ENCODE results near the gene ITPK1.

Gene ITPK1

DNA sequence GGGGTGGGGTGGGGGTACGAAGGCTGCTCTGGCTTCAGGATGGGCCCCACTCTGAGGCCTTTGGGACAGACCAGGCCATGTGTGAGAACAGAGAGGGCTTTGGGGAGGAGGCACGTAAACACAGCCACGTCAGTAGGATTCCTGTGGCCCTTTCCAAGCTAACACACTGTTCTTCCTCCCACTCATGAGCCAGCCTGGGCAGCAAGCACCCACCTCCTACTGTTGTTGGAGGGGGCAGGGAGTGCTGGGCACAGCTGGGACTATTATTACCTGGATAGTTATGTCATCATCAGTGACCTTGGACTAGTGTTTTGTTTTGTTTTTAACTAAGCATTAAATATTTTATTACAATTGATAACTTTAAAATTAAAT is 187.5 kb downstream of the ITPK1 start:
- no peaks in the 10 kb centered on the region for H3K36me3 ChIP-seq (replicated peaks; ENCODE audit: low read depth, low read length)
- no peak overlapping the region for H3K27ac ChIP-seq (ENCODE audit: low read length)
- H4K20me1 ChIP-seq (ENCODE audit: insufficient read depth, low read length) = no peaks in the 10 kb centered on the region
- H3K4me2 ChIP-seq (ENCODE audit: low read length) = no peak overlapping the region
- no peaks in the 10 kb centered on the region for H3K79me2 ChIP-seq (ENCODE audit: low read length)
- H2AFZ ChIP-seq (ENCODE audit: low read depth, low read length) = no peak overlapping the region
- peaks cover 5% of the 10 kb centered on the region; the same call in 1 of the 2 replicates for H3K27me3 ChIP-seq (ENCODE audit: low read depth, low read length)
- H3K9ac ChIP-seq (ENCODE audit: low read length) = no peak overlapping the region
- no peak overlapping the region for H3K4me3 ChIP-seq (ENCODE audit: low read length)
- peaks cover 8% of the 10 kb centered on the region for H3K4me1 ChIP-seq (ENCODE audit: low read length)
- TF ChIP-seq, protein P1, sequence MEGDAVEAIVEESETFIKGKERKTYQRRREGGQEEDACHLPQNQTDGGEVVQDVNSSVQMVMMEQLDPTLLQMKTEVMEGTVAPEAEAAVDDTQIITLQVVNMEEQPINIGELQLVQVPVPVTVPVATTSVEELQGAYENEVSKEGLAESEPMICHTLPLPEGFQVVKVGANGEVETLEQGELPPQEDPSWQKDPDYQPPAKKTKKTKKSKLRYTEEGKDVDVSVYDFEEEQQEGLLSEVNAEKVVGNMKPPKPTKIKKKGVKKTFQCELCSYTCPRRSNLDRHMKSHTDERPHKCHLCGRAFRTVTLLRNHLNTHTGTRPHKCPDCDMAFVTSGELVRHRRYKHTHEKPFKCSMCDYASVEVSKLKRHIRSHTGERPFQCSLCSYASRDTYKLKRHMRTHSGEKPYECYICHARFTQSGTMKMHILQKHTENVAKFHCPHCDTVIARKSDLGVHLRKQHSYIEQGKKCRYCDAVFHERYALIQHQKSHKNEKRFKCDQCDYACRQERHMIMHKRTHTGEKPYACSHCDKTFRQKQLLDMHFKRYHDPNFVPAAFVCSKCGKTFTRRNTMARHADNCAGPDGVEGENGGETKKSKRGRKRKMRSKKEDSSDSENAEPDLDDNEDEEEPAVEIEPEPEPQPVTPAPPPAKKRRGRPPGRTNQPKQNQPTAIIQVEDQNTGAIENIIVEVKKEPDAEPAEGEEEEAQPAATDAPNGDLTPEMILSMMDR (IDR thresholded peaks at IDR 0.05; ENCODE audit: low read depth, low read length) = no peak
- no peak for TF ChIP-seq EZH2phosphoT487 (IDR thresholded peaks at IDR 0.05; ENCODE audit: low read depth)
- no peaks in the 10 kb centered on the region for H3K9me3 ChIP-seq (ENCODE audit: insufficient read depth, low read length)

DNA sequence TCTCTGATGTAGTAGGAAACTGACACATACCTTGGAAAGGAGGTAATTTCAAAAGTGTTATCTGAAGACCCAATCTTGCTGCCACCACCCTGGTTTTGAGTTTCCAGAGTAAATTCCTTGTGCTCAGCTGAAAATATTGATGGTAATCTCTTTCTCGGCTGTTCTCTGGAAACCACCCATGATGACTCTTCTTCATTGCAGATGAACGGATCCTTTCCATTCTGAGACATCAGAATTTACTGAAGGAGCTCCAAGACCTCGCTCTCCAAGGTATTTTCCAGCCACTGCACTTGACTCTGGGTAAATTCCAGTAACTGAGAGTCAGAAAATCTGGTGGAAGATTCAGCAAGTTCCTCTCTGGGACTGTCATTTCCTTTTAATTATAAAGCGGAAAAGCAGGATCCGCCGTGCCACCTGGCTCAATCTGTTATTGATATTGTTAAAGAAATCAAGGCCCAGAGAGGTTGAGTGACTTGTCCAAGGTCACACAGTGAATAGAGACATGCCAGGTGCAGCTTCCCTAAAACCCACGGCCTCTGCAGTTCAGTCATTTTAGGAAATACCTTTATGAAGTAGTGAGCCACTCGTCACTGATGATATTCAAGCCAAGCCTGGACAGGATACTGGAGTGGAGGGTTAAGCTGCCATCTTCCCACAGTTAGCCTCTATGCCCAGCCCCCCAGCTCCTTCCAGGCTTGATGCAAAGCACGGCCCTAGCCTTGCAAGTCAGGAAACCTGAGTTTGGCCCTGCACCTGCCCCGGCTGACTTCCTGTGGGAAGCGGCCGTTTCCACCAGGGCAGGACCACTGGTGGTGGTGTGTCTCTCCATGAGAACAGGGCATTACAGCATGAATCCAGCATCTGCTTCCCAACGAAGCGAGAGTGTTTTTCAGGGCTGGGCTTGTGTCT is 188.1 kb downstream of the ITPK1 start:
- no peak overlapping the region for H3K4me3 ChIP-seq (ENCODE audit: low read length)
- no peak overlapping the region for H3K4me2 ChIP-seq (ENCODE audit: low read length)
- no peak for TF ChIP-seq EZH2phosphoT487 (IDR thresholded peaks at IDR 0.05; ENCODE audit: low read depth)
- TF ChIP-seq, protein P1 (IDR thresholded peaks at IDR 0.05; ENCODE audit: low read depth, low read length) = no peak
- H3K9ac ChIP-seq (ENCODE audit: low read length) = no peak overlapping the region
- no peaks in the 10 kb centered on the region for H3K9me3 ChIP-seq (ENCODE audit: insufficient read depth, low read length)
- H3K36me3 ChIP-seq (replicated peaks; ENCODE audit: low read depth, low read length) = no peaks in the 10 kb centered on the region
- H3K27me3 ChIP-seq (ENCODE audit: low read depth, low read length) = peaks cover 5% of the 10 kb centered on the region; the same call in 1 of the 2 replicates
- no peaks in the 10 kb centered on the region for H3K79me2 ChIP-seq (ENCODE audit: low read length)
- peaks cover 8% of the 10 kb centered on the region for H3K4me1 ChIP-seq (ENCODE audit: low read length)
- no peak overlapping the region for H2AFZ ChIP-seq (ENCODE audit: low read depth, low read length)
- H3K27ac ChIP-seq (ENCODE audit: low read length) = no peak overlapping the region
- H4K20me1 ChIP-seq (ENCODE audit: insufficient read depth, low read length) = no peaks in the 10 kb centered on the region

DNA sequence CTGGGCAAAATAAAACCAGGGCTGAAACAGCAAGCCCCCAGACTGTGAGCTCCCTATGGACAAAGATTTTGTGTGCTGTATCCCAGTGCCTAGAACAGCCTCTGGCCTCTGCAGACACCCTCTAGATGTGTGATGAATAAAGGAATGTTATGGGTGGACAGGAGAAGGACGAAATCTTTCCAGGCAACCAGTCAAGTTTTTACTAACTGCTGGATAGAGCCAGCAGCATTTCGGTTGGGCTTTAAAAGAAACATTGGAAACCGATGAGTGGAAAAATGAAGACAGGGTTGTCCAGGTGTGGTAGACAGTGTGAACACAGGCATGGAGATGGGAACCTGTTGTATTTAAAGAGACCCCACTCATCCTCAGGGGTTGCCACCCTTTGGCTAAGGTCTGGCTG is 188.8 kb downstream of the ITPK1 start:
- H3K27ac ChIP-seq (ENCODE audit: low read length) = no peak overlapping the region
- no peak for TF ChIP-seq EZH2phosphoT487 (IDR thresholded peaks at IDR 0.05; ENCODE audit: low read depth)
- TF ChIP-seq, protein P1 (IDR thresholded peaks at IDR 0.05; ENCODE audit: low read depth, low read length) = no peak
- peaks cover 5% of the 10 kb centered on the region; the same call in 1 of the 2 replicates for H3K27me3 ChIP-seq (ENCODE audit: low read depth, low read length)
- H3K36me3 ChIP-seq (replicated peaks; ENCODE audit: low read depth, low read length) = no peaks in the 10 kb centered on the region
- peaks cover 8% of the 10 kb centered on the region for H3K4me1 ChIP-seq (ENCODE audit: low read length)
- H3K4me2 ChIP-seq (ENCODE audit: low read length) = no peak overlapping the region
- no peak overlapping the region for H3K9ac ChIP-seq (ENCODE audit: low read length)
- H2AFZ ChIP-seq (ENCODE audit: low read depth, low read length) = no peak overlapping the region
- no peak overlapping the region for H3K4me3 ChIP-seq (ENCODE audit: low read length)
- H3K9me3 ChIP-seq (ENCODE audit: insufficient read depth, low read length) = no peaks in the 10 kb centered on the region
- H4K20me1 ChIP-seq (ENCODE audit: insufficient read depth, low read length) = no peaks in the 10 kb centered on the region
- H3K79me2 ChIP-seq (ENCODE audit: low read length) = no peaks in the 10 kb centered on the region

DNA sequence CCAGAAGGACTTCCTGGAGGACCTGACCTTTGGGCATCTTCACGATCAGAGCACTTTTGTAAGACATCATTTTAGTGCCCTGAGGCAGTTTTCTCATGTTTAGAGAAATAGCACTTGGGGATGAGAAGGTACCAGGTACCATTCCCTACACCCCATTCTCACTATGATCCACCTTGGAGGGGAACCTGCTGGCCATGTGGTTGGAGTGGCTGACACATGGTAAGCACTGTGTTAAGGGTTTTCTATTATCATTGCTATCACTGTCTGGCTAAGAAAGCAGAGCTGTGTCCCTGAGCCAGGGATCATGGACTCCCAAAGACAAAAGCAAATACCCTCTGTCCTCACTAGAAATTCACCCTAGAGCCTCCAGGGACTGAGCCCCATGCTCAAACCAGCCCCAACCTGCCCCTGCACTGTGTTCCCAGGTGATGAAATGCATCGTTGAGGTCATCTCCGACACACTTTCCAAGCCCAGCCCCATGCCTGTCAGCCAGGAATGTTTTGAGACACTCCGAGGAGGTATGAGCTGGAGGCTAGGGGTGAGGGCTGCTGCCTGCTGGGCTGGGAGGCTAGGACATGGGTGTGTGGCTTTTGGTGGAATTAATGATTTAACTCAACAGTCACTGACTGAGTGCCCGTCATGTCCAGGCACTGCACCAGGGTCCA is 189.4 kb downstream of the ITPK1 start:
- no peak overlapping the region for H2AFZ ChIP-seq (ENCODE audit: low read depth, low read length)
- no peak overlapping the region for H3K4me3 ChIP-seq (ENCODE audit: low read length)
- no peak overlapping the region for H3K4me2 ChIP-seq (ENCODE audit: low read length)
- no peak overlapping the region for H3K9ac ChIP-seq (ENCODE audit: low read length)
- no peaks in the 10 kb centered on the region for H4K20me1 ChIP-seq (ENCODE audit: insufficient read depth, low read length)
- H3K4me1 ChIP-seq (ENCODE audit: low read length) = peaks cover 8% of the 10 kb centered on the region
- H3K27me3 ChIP-seq (ENCODE audit: low read depth, low read length) = peaks cover 5% of the 10 kb centered on the region; the same call in 1 of the 2 replicates
- H3K36me3 ChIP-seq (replicated peaks; ENCODE audit: low read depth, low read length) = no peaks in the 10 kb centered on the region
- H3K9me3 ChIP-seq (ENCODE audit: insufficient read depth, low read length) = no peaks in the 10 kb centered on the region
- no peak for TF ChIP-seq EZH2phosphoT487 (IDR thresholded peaks at IDR 0.05; ENCODE audit: low read depth)
- TF ChIP-seq, protein P1 (IDR thresholded peaks at IDR 0.05; ENCODE audit: low read depth, low read length) = no peak
- H3K27ac ChIP-seq (ENCODE audit: low read length) = no peak overlapping the region
- H3K79me2 ChIP-seq (ENCODE audit: low read length) = no peaks in the 10 kb centered on the region
